Effector memory CD8-positive, alpha-beta T cell (primary cell): ENCODE measurements around the gene SRCIN1.
"Not testable (repeated sequence)": the region's sequence is repeated elsewhere in the genome, so short reads cannot be mapped to it uniquely, and the experiment has no call there.

Experiments
- ATAC-seq: fragments of 150-1000 bp; cut with Tn5 transposase; replicated peaks from 2 replicates; pipeline ENCODE4 v1.10.0; 2021; ENCODE audit warnings: mild to moderate bottlenecking, moderate library complexity
- DNase-seq, 3 experiments: peaks; one replicate each; pipeline ENCODE4 v3.0.0; 2021
- H3K27ac Mint-ChIP-seq, 2 donors: one replicate each; pipeline ENCODE4 v1.8.0; 2022; ENCODE audit warnings: mild to moderate bottlenecking in 2 of 2, mixed read lengths in 2 of 2, moderate library complexity in 2 of 2
- H3K27me3 Mint-ChIP-seq, 2 donors: one replicate each; pipeline ENCODE4 v1.8.0; 2022; ENCODE audit warnings: mixed read lengths in 2 of 2
- H3K36me3 Mint-ChIP-seq: one replicate; pipeline ENCODE4 v1.8.0; 2022; ENCODE audit warnings: mild to moderate bottlenecking, moderate library complexity, mixed read lengths; ENCODE audit not compliant: insufficient read depth
- H3K4me1 Mint-ChIP-seq, 2 donors: one replicate each; pipeline ENCODE4 v1.8.0; 2022; ENCODE audit warnings: low read depth in 2 of 2, mixed read lengths in 2 of 2
- H3K4me3 Mint-ChIP-seq, 2 donors: one replicate each; pipeline ENCODE4 v1.8.0; 2022; ENCODE audit warnings: mild to moderate bottlenecking in 2 of 2, mixed read lengths in 2 of 2, moderate library complexity in 2 of 2
- H3K9me3 Mint-ChIP-seq, 2 donors: one replicate each; pipeline ENCODE4 v1.8.0; 2022; ENCODE audit warnings: mixed read lengths in 2 of 2
- total RNA-seq, 9 experiments: gene quantifications; one replicate each; lab custom pipeline; 2026; lab: John Stamatoyannopoulos, UW

SRCIN1 gene
- 0 to 0.46 (median 0.18) reads per million in 9 experiments for total RNA-seq

DNA sequence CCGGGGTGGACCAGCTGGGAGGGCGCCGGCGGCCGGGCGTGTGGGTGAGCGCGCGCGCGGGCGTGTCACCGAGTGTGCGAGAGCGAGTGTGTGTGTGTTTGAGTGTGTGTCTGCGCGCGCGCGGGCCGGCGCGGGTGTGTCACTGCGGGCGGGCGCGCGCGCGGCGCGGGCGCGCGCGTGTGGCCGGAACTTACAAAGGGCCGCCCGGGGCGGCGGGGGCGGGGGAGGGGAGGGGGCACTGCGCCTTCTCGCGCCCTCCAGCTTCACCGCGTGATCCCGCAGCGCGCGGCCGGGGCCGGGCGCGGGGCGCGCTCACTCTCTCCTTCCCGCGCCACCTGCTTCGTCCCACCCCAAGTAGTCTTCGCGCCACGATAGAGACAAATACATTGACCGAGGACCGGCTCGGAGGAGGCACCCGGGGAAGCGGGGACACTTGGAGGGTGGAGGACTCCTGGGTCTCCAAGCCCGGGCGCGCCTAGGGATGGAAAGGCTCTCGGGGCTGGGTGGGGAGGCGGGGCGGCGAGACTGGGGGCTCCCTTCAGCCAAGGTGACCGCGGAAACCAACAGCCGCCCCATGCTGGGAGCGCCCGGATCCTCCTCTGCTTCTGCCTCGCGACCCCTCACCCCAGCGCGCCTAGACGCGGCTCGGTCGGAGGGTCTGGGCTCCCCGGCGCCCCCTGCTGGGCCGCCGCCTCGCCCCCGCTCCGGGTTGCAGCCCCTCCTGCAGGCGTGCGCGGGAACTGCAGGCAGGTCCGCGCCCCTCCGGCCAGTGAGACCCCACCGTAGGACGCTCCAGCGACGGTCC is at the start of gene SRCIN1:
Gene SRCIN1, minus strand, starts transcription at position 112 of the 805 bp plus-strand sequence. CDS start 247 bp downstream, outside the sequence.
- Mint-ChIP-seq H3K4me1 (peaks cover 14 to 18% of the 10 kb centered on the region in 2 donors), H3K36me3 (peaks cover 3% of the 10 kb centered on the region), H3K4me3 (peak within 1 kb of the TSS; percentile 74 to 79), H3K27ac (no peak within 1 kb of the TSS), H3K9me3 (no peaks in the 10 kb centered on the region), H3K27me3 (peaks cover 44 to 88% of the 10 kb centered on the region in 2 donors)
- ATAC-seq (peak; percentile 49), DNase-seq (peak in 1 of 3 experiments; percentile 35)

GRCh38 chr17:38654411-38655398 is 49.0 kb upstream of the SRCIN1 start:
- DNase-seq (no peak), ATAC-seq (peak; percentile 45)
- Mint-ChIP-seq H3K27ac (no peak overlapping the region), H3K36me3 (peaks cover 4% of the 10 kb centered on the region), H3K4me3 (peak overlapping the region in 1 of 2 donors; percentile 15), H3K4me1 (peaks cover 0 to 6% of the 10 kb centered on the region in 2 donors), H3K27me3 (peaks cover 39 to 57% of the 10 kb centered on the region in 2 donors), H3K9me3 (no peaks in the 10 kb centered on the region)

DNA sequence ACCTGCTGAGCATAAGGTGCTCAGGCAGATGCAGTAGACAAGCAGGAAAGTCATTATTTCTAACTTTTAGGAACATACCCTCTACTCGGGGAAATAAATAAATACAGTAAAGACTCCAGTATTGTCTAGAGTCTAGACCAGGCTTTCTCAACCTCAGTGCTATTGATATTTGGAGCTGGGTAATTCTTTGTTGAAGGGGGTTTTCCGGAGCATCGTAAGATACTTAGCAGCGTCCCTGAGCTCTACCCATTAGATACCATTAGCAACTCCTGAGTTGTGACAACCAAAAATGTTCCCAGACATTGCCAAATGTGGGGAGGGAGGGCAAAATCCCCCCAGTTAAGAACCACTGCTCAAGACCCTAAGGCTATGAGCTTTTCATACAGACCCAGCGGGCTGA is 47.9 kb upstream of the SRCIN1 start:
- no peak for ATAC-seq
- Mint-ChIP-seq H3K27ac (no peak overlapping the region), H3K4me1 (peaks cover 0 to 4% of the 10 kb centered on the region in 2 donors), H3K9me3 (no peaks in the 10 kb centered on the region), H3K27me3 (peaks cover 39 to 52% of the 10 kb centered on the region in 2 donors), H3K4me3 (no peak overlapping the region), H3K36me3 (peaks cover 4% of the 10 kb centered on the region)
- no peak for DNase-seq

DNA sequence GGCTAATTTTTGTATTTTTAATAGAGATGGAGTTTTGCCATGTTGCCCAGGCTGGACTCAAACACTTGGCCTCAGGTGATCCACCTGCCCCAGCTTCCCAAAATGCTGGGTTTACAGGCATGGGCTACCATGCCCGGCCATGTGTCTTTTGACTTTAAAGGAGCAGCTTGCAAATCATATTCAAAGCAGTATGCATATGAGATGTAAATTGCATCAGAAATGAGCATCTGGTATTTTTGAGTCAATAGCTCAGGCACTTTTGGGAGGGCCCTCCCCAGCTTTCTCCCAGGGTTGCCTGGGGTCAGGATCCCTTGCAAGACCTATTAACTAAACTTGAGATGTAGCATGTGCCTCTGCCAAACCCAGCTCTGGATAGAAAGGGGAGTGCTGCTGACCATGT is 47.5 kb upstream of the SRCIN1 start:
- Mint-ChIP-seq H3K4me1 (no peaks in the 10 kb centered on the region), H3K36me3 (peaks cover 4% of the 10 kb centered on the region), H3K9me3 (no peaks in the 10 kb centered on the region), H3K4me3 (no peak overlapping the region), H3K27me3 (peaks cover 35 to 48% of the 10 kb centered on the region in 2 donors), H3K27ac (no peak overlapping the region)
- ATAC-seq, result no peak
- no peak for DNase-seq

GRCh38 chr17:38650653-38651173 is 45.0 kb upstream of the SRCIN1 start:
- peaks cover 22 to 27% of the 10 kb centered on the region in 2 donors for H3K27me3 Mint-ChIP-seq
- DNase-seq, ATAC-seq, H3K4me1 Mint-ChIP-seq, H3K9me3 Mint-ChIP-seq, H3K4me3 Mint-ChIP-seq, H3K27ac Mint-ChIP-seq, H3K36me3 Mint-ChIP-seq: not testable (repeated sequence)

DNA sequence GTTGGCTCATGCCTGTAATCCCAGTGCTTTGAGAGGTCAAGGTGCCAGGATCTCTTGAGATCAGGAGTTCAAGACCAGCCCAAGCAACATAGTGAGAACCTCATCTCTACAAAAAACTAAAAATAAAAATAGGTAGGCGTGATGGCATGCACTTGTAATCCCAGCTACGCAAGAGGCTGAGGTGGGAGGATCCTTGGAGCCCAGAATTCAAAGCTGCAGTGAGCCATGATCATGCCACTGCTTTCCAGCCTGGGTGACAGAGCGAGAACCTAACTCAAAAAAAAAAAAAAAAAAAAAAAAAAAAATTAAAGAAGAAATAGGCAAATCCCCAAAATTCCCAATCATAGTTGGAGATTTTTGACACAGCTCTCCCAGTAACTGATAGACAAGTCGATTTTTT is 32.2 kb upstream of the SRCIN1 start:
- Mint-ChIP-seq H3K4me3 (no peak overlapping the region), H3K27me3 (peaks cover 38 to 54% of the 10 kb centered on the region in 2 donors), H3K9me3 (no peaks in the 10 kb centered on the region), H3K36me3 (peaks cover 3% of the 10 kb centered on the region), H3K4me1 (no peaks in the 10 kb centered on the region), H3K27ac (no peak overlapping the region)
- DNase-seq, result no peak
- no peak for ATAC-seq

DNA sequence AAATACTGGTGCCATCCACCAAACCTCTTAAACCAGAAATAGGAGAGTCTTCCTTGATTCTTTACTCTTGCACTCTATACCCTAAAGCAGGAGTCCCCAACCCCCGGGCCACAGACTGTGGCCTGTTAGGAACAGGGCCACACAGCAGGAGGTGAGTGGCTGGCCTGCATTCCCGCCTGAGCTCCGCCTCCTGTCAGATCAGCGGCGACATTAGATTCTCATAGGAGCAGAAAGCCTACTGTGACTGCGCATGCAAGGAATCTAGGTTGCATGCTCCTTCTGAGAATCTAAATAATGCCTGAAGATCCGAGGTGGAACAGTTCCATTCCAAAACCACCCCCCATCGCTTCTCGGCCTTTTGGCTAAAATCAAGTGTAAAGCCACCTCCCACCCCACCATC is 30.3 kb upstream of the SRCIN1 start:
- Mint-ChIP-seq H3K4me3 (no peak overlapping the region), H3K27me3 (peaks cover 38 to 54% of the 10 kb centered on the region in 2 donors), H3K36me3 (peaks cover 3% of the 10 kb centered on the region), H3K27ac (no peak overlapping the region), H3K4me1 (no peaks in the 10 kb centered on the region), H3K9me3 (no peaks in the 10 kb centered on the region)
- no peak for DNase-seq
- no peak for ATAC-seq

GRCh38 chr17:38632334-38632733 is 26.6 kb upstream of the SRCIN1 start:
- H3K4me3 Mint-ChIP-seq, result no peak overlapping the region
- DNase-seq (no peak), ATAC-seq (no peak)
- H3K4me1 Mint-ChIP-seq, result no peaks in the 10 kb centered on the region
- H3K36me3 Mint-ChIP-seq, result peaks cover 3% of the 10 kb centered on the region
- H3K27ac Mint-ChIP-seq, result no peak overlapping the region
- H3K27me3 Mint-ChIP-seq, result peaks cover 23 to 40% of the 10 kb centered on the region in 2 donors
- H3K9me3 Mint-ChIP-seq, result no peaks in the 10 kb centered on the region

- Mint-ChIP-seq H3K36me3 (no peaks in the 10 kb centered on the region), H3K4me1 (peaks cover 6 to 8% of the 10 kb centered on the region in 2 donors), H3K4me3 (no peak overlapping the region), H3K9me3 (no peaks in the 10 kb centered on the region), H3K27ac (no peak overlapping the region), H3K27me3 (peaks cover 0 to 9% of the 10 kb centered on the region in 2 donors)
- no peak for ATAC-seq
- DNase-seq, result no peak
Measured at GRCh38 chr17:38628441-38628840, 22.7 kb upstream of the SRCIN1 start.

DNA sequence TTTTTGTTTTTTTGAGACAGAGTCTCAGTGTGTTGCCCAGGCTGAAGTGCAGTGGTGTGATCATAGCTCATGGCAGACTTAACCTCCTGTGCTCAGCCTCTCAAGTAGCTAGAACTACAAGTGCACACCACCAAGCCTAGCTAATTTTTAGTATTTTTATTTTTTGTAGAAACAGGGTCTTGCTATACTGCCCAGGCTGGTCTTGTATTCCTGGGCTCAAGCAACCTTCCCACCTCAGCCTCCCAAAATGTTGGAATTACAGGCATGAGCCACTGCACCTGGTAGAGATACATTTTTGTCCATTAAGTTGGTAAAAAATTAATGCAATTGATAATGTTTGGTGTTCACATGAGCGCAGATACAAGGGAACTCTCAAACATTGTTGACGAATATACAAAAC is 22.2 kb upstream of the SRCIN1 start:
- H3K27ac Mint-ChIP-seq, result no peak overlapping the region
- H3K27me3 Mint-ChIP-seq, result peaks cover 4 to 14% of the 10 kb centered on the region in 2 donors
- no peak for DNase-seq
- no peaks in the 10 kb centered on the region for H3K36me3 Mint-ChIP-seq
- H3K9me3 Mint-ChIP-seq, result no peaks in the 10 kb centered on the region
- H3K4me3 Mint-ChIP-seq, result no peak overlapping the region
- H3K4me1 Mint-ChIP-seq, result peaks cover 6 to 8% of the 10 kb centered on the region in 2 donors
- no peak for ATAC-seq

- ATAC-seq, H3K4me3 Mint-ChIP-seq, H3K9me3 Mint-ChIP-seq, H3K36me3 Mint-ChIP-seq, H3K4me1 Mint-ChIP-seq, H3K27ac Mint-ChIP-seq, DNase-seq: not testable (repeated sequence)
- peaks cover 16 to 27% of the 10 kb centered on the region in 2 donors for H3K27me3 Mint-ChIP-seq
Measured at GRCh38 chr17:38626606-38627226, 21.0 kb upstream of the SRCIN1 start.

GRCh38 chr17:38625482-38625881 is 19.7 kb upstream of the SRCIN1 start:
- DNase-seq (no peak), ATAC-seq (no peak)
- Mint-ChIP-seq H3K4me3 (peak overlapping the region in 1 of 2 donors; percentile 56), H3K4me1 (peaks cover 6 to 8% of the 10 kb centered on the region in 2 donors), H3K9me3 (no peaks in the 10 kb centered on the region), H3K27me3 (peaks cover 29 to 39% of the 10 kb centered on the region in 2 donors), H3K27ac (no peak overlapping the region), H3K36me3 (no peaks in the 10 kb centered on the region)
